ENCODE measurements around the gene PC.

PC gene

DNA sequence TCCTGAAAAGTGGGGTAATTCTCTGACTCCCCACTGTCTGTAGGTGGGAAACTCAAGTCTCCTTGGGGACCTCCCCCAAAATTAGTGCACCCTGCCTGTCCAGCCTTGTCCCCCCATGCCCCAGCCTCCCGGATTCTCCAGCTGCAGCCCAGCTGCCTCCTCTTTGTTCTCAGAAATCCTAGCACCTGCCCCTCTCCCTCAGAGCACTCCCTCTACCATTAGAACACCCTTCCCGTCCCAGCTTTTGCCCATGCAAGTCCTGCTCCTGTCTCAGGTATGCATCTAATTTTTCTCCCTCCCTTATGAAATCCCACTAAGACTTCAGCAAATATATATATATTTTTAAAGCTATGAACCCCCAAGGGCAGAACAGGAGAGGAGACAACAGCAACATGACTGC is 64.0 kb downstream of the PC start:
- TF ChIP-seq ZFP30 (CRISPR knock-in tag; IDR thresholded peaks at IDR 0.05), result no peak
- TF ChIP-seq ARNTL (CRISPR knock-in tag; IDR thresholded peaks at IDR 0.05; ENCODE audit: borderline replicate concordance, low read depth), result no peak
- no peak for TF ChIP-seq POU6F1 (CRISPR knock-in tag; IDR thresholded peaks at IDR 0.05; ENCODE audit: borderline replicate concordance, low read depth)
- no peak for TF ChIP-seq RARB (CRISPR knock-in tag; IDR thresholded peaks at IDR 0.05)
- TF ChIP-seq ZNF70 (CRISPR knock-in tag; IDR thresholded peaks at IDR 0.05), result no peak
- TF ChIP-seq ZFP3 (CRISPR knock-in tag; IDR thresholded peaks at IDR 0.05), result no peak
- TF ChIP-seq CSDC2 (CRISPR knock-in tag; IDR thresholded peaks at IDR 0.05), result no peak
- TF ChIP-seq BACH2 (CRISPR knock-in tag; IDR thresholded peaks at IDR 0.05; ENCODE audit: borderline replicate concordance), result no peak
- no peak for TF ChIP-seq ISL1 (CRISPR knock-in tag; IDR thresholded peaks at IDR 0.05)
- no peak for ATAC-seq

- TF ChIP-seq ZNF70 (CRISPR knock-in tag; IDR thresholded peaks at IDR 0.05) (no peak), PATZ1 (CRISPR knock-in tag; IDR thresholded peaks at IDR 0.05; ENCODE audit: borderline replicate concordance) (no peak), GLIS3 (CRISPR knock-in tag; IDR thresholded peaks at IDR 0.05) (no peak), TOX (CRISPR knock-in tag; IDR thresholded peaks at IDR 0.05; ENCODE audit: borderline replicate concordance) (no peak), PPARA (CRISPR knock-in tag; IDR thresholded peaks at IDR 0.05; ENCODE audit: borderline replicate concordance) (no peak), TCF4 (CRISPR knock-in tag; IDR thresholded peaks at IDR 0.05; ENCODE audit: borderline replicate concordance) (no peak), POU6F1 (CRISPR knock-in tag; IDR thresholded peaks at IDR 0.05; ENCODE audit: borderline replicate concordance, low read depth) (no peak), ZFP3 (CRISPR knock-in tag; IDR thresholded peaks at IDR 0.05) (no peak)
- no peak; the same call in 2 of the 3 replicates for ATAC-seq
These were observed 65.3 kb downstream of the PC start for GRCh38 chr11:66892911-66893310.

DNA sequence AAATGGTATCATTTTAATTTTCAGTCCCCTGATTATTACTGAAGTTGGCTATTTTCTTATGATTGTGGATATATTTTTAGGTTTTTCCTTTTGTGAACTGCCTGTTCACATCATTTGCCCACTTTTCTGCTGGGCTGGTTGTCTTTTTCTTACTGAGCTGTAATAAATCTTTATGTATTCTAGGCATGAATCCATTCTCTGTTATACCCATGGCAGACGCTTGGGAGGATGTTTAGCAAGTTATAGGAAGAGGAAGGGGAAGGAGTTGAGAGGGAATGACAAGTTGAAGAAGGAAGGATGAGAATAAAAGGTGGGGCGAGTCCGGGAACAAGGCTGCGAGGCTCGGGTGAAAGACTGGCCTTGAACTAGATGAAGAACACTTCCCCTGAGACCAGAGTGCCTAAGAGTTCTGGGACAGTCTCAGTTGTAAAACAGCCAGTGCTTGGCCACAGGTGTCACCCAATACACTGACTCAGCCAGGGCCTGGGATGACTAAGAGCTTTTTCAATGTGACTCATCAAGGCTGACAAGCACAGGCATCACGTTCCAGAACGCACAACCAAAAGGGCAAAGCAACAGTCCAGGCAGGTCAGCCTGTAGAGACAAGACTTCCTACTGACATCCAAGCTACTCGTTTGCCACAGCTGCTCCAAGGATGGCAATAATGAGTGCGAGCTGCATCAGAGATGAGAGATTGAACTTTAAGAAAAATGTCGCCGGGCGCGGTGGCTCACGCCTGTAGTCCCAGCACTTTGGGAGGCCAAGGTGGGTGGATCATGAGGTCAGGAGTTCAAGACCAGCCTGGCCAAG is 66.1 kb downstream of the PC start:
- TF ChIP-seq ZC3H10 (CRISPR knock-in tag; IDR thresholded peaks at IDR 0.05), result no peak
- ATAC-seq, result peak; percentile 92

- TF ChIP-seq OSR1 (CRISPR knock-in tag; IDR thresholded peaks at IDR 0.05) (no peak), PPARA (CRISPR knock-in tag; IDR thresholded peaks at IDR 0.05; ENCODE audit: borderline replicate concordance) (no peak), CREB5 (CRISPR knock-in tag; IDR thresholded peaks at IDR 0.05; ENCODE audit: low read depth) (no peak), PATZ1 (CRISPR knock-in tag; IDR thresholded peaks at IDR 0.05; ENCODE audit: borderline replicate concordance) (no peak), BACH2 (CRISPR knock-in tag; IDR thresholded peaks at IDR 0.05; ENCODE audit: borderline replicate concordance) (no peak), GLIS3 (CRISPR knock-in tag; IDR thresholded peaks at IDR 0.05) (no peak), ZFP30 (CRISPR knock-in tag; IDR thresholded peaks at IDR 0.05) (no peak), ZFP3 (CRISPR knock-in tag; IDR thresholded peaks at IDR 0.05) (no peak)
- no peak for ATAC-seq
These were observed 68.2 kb downstream of the PC start for GRCh38 chr11:66889960-66890359.
